GM12801 (cell line): ENCODE results near the gene RALGAPA2.

Experiments used
- CTCF ChIP-seq: IDR thresholded peaks from one replicate; pipeline ENCODE4 v1.5.1; 2011; ENCODE audit warnings: control low read depth; ENCODE audit not compliant: insufficient read length; ENCODE audit errors: extremely low read depth

RALGAPA2 gene

DNA sequence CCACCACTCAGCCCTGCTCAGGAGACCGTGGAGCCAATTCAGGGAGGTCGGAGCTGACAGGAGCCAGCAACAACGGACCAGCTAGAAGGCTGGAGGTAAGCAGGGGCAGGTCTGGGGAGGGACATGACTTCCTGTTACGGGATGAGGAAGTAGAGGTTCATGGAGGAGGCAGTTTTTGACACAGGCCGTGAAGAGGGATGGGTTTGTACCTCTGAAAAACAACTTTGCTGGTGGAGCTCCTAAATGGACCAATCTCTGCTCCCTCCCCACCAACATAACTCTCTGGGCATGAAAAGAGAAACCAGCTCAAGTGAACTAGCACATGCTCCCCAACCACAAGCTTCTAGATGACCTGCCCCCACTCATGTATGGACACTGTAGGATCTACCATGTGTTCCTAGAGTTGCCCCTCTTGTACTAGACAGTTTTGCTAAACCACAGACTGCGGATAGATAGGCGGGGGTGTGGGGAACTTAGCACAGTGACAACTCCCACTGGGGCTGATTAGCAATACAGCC is 31.4 kb downstream of the RALGAPA2 start:
- no peak for TF ChIP-seq CTCF

GRCh38 chr20:20679316-20679715 is 33.1 kb downstream of the RALGAPA2 start:
- no peak for TF ChIP-seq CTCF

GRCh38 chr20:20677186-20677585 is 35.3 kb downstream of the RALGAPA2 start:
- no peak for TF ChIP-seq CTCF

GRCh38 chr20:20668639-20669038 is 43.8 kb downstream of the RALGAPA2 start:
- no peak for TF ChIP-seq CTCF

- no peak for TF ChIP-seq CTCF
Measured at GRCh38 chr20:20666359-20666758, 46.1 kb downstream of the RALGAPA2 start.

DNA sequence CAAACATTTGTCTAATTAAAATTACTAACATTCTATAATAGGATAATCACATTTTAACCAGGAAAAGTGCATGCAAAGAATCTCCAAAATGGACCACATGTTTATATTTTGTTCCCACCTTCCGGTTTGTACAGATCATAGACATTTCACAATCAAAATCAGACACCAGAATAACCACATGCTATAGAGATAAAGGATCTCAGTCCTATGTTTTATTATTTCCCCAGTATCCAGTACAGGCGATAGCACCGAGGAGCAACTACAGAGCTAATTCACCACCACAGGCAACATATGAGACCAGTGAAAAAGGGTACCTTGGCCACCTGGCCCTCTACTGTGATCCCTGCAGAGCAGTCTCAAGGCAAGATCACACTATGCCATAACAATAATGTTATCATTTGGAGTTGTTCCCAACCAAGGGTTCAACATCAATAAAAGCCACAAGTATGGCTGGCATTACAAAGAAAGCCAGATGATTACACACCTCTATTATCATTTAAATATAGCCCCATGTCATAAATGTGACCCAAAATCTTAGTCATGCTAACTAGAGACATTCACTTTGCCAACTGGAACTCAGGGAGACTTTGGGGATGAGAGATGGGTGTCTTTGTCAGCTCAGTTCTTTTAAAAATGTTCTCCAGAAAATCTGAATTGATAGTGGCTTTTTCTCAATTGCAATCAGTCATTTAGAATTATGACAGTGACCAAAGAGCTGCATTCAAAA is 46.7 kb downstream of the RALGAPA2 start:
- TF ChIP-seq CTCF, result no peak

DNA sequence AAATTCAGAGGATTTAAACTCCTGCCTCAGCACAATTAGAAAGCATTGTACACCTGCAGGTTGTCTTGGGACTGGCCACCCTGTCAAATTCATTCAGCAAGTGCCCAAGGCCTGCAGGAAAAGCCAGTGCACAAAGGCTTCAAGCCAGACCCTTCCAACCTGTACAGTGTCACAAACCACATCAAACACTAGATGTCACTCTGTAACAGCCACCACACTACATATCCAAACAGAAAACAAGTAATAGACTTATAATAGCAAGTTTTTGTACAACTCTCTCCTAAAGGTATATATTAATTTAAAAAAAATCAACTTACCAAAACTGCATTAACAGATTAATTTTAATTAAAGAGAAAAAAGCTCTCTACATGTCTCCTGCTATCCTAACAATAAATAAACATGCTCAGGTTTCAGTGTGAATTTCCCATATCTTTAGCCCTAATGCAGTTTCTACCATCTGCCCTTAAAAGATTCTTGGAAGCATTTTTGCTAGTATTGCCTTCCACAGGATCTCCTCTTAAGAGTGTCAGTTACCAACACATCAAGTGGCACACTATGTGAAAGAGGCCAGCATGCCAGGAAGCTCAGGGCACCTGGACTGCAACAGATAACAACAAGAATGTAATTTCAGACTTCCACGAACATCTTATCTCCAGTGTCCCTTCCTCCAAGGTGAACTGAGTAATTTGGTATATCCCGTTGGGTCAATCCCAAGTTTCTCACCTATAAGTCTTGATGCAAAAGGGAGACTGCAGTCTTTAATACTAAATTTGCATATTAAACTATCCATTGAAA is 47.5 kb downstream of the RALGAPA2 start:
- TF ChIP-seq CTCF, result no peak
